ENCODE measurements around the gene SLC35A5. TPM values are rescaled to one million over a fixed set of nuclear protein-coding genes. Genes with fewer than 3 reads are reported as not detected.
A peak's percentile ranks its signal among the peaks of the same experiment; 100 is the strongest.

Gene SLC35A5
- total and polyA plus RNA-seq, 2 of the 8 experiments (the other 6 are each of a cell fraction or from before 2014, with no cell fraction given) = 36.5 to 38.6 TPM

GRCh38 chr3:112633757-112634156 is 71.9 kb downstream of the SLC35A5 start:
- FAIRE-seq = no peak
- Histone ChIP-seq H3K27ac (ENCODE audit: low read depth, low read length) (0 out of 2 replicates have a peak overlapping the region, but pooled peaks have one; percentile 17), H4K5ac (ENCODE audit: insufficient read length, low read depth, low read length) (no peak overlapping the region), H2BK12ac (ENCODE audit: low read depth, low read length) (no peak overlapping the region), H2AFZ (ENCODE audit: low read length) (peak overlapping the region; percentile 15; the same call in 1 of the 2 replicates), H3K18ac (ENCODE audit: extremely low read depth, low read length) (peak overlapping the region; percentile 55; the same call in 1 of the 2 replicates), H3K23ac (ENCODE audit: insufficient read length) (peak overlapping the region; percentile 71), H3K56ac (replicated peaks; ENCODE audit: insufficient read length, low read depth, low read length) (no peak overlapping the region), H3K79me2 (ENCODE audit: control insufficient read depth in 1 of 2, insufficient read depth in 2 of 2, low read length in 2 of 2) (no peaks in the 10 kb centered on the region; a peak in 1 of 4 replicates), H3K4me2 (ENCODE audit: insufficient read depth in 1 of 2, low read depth in 2 of 2, low read length in 2 of 2) (peak overlapping the region; percentile 9 to 16; a peak in 1 of 4 replicates), H3K4me1 (replicated peaks in 1 of 4; ENCODE audit: control insufficient read depth in 3 of 4, insufficient read depth in 4 of 4, low read length in 3 of 4) (peaks cover 4 to 33% (median 28%) of the 10 kb centered on the region in 4 experiments), H2BK5ac (ENCODE audit: low read depth, low read length) (peak overlapping the region; percentile 71; the same call in 1 of the 2 replicates), H2AK5ac (ENCODE audit: low read depth, low read length) (no peak overlapping the region), H3K4ac (replicated peaks; ENCODE audit: insufficient read length, low read depth, low read length) (no peak overlapping the region), H3K23me2 (ENCODE audit: low read depth, low read length) (no peaks in the 10 kb centered on the region), H3K4me3 (ENCODE audit: extremely low read depth in 1 of 4, insufficient read depth in 2 of 4, low read depth in 3 of 4, low read length in 4 of 4) (no peak overlapping the region; a peak in 1 of 8 replicates), H2BK120ac (replicated peaks; ENCODE audit: low read depth, low read length) (peak overlapping the region; percentile 57), H4K20me1 (replicated peaks in 1 of 2; ENCODE audit: control insufficient read depth in 1 of 2, insufficient read depth in 2 of 2, low read length in 2 of 2) (no peaks in the 10 kb centered on the region), H3K36me3 (ENCODE audit: control insufficient read depth in 2 of 4, insufficient read depth in 4 of 4, low read length in 3 of 4) (no peaks in the 10 kb centered on the region), H2BK15ac (ENCODE audit: low read length) (no peak overlapping the region), H3K79me1 (ENCODE audit: low read depth, low read length) (no peaks in the 10 kb centered on the region), H2BK20ac (ENCODE audit: low read length) (0 out of 2 replicates have a peak overlapping the region, but pooled peaks have one; percentile 9), H3K27me3 (replicated peaks in 1 of 4; ENCODE audit: control insufficient read depth in 3 of 4, extremely low read depth in 1 of 4, insufficient read depth in 3 of 4, low read length in 3 of 4) (no peaks in the 10 kb centered on the region), H4K91ac (replicated peaks; ENCODE audit: insufficient read length, low read length) (peak overlapping the region; percentile 26), H3K9ac (replicated peaks in 1 of 4; ENCODE audit: extremely low read depth in 1 of 4, low read depth in 3 of 4, low read length in 3 of 4) (no peak overlapping the region), H3K14ac (ENCODE audit: insufficient read length) (no peak overlapping the region), H3K9me3 (ENCODE audit: insufficient read depth in 2 of 2, low read depth in 1 of 2, low read length in 1 of 2) (no peaks in the 10 kb centered on the region), H4K8ac (ENCODE audit: extremely low read depth, insufficient read depth, low read length) (no peak overlapping the region)
- ChIA-PET CTCF (ENCODE audit: partially characterized antibody) (interaction anchor here (0.6 to 2.9 kb wide), 4 partner anchors 10 to 388 kb away, joined by 3 to 24 read pairs (median 5); no protein-coding TSS in a partner anchor), POLR2A (ENCODE audit: partially characterized antibody) (no interaction called here)
- WGBS, 2 experiments (ENCODE audit: extremely low coverage in 1 of 2, insufficient coverage in 1 of 2, insufficient read length in 1 of 2, insufficient replicate concordance in 2 of 2, low coverage in 1 of 2, low lambda C conversion rate in 2 of 2, missing lambda C conversion rate in 1 of 2) = 26% methylated on average over 1 of the region's 1 CpG; no CpG with 5 or more reads in 1 of the 2 experiments
- TF ChIP-seq MAFK (IDR thresholded peaks at IDR 0.05; ENCODE audit: low read depth, low read length) (no peak), RAD21 (IDR thresholded peaks at IDR 0.05 in 1 of 2, conservative IDR thresholded peaks at IDR 0.05 in 1 of 2; ENCODE audit: low read depth in 2 of 2, low read length in 2 of 2) (no peak), HDAC2 (IDR thresholded peaks at IDR 0.05; ENCODE audit: borderline replicate concordance in 1 of 2, low read depth in 2 of 2, low read length in 2 of 2) (no peak), GTF2F1 (IDR thresholded peaks at IDR 0.05; ENCODE audit: borderline replicate concordance, low read depth, low read length) (no peak), POU5F1 (IDR thresholded peaks at IDR 0.05; ENCODE audit: low read depth, low read length) (no peak), NANOG (IDR thresholded peaks at IDR 0.05; ENCODE audit: insufficient read depth, low read depth, low read length, poor library complexity, severe bottlenecking) (no peak)
- DNase-seq (ENCODE audit: low read depth in 1 of 2, low spot score in 2 of 2) = no peak
